HUES6 (cell line): ENCODE results near the gene WWOX.

ENCODE experiments used
- H3K27ac ChIP-seq: 2 replicates; pipeline ENCODE4 v1.7.0; 2013; ENCODE audit warnings: low read depth, mild to moderate bottlenecking, low read length, inconsistent platforms
- H3K27me3 ChIP-seq: 2 replicates; pipeline ENCODE4 v1.6.1; 2013; ENCODE audit warnings: low read length; ENCODE audit not compliant: control insufficient read depth, insufficient read depth
- H3K36me3 ChIP-seq: 2 replicates; pipeline ENCODE4 v1.6.1; 2013; ENCODE audit warnings: low read length; ENCODE audit not compliant: control insufficient read depth, insufficient read depth
- H3K4me1 ChIP-seq: 2 replicates; pipeline ENCODE4 v1.6.1; 2013; ENCODE audit warnings: low read length; ENCODE audit not compliant: control insufficient read depth, insufficient read depth
- H3K4me3 ChIP-seq: 2 replicates; pipeline ENCODE4 v1.5.1; 2013; ENCODE audit warnings: low read depth, low read length
- H3K9ac ChIP-seq: one replicate; pipeline ENCODE4 v1.6.1; 2013; ENCODE audit warnings: mild to moderate bottlenecking, low read length
- H3K9me3 ChIP-seq: 2 replicates; pipeline ENCODE4 v1.6.1; 2013; ENCODE audit warnings: low read depth, low read length; ENCODE audit not compliant: control insufficient read depth, insufficient read depth

Gene WWOX

DNA sequence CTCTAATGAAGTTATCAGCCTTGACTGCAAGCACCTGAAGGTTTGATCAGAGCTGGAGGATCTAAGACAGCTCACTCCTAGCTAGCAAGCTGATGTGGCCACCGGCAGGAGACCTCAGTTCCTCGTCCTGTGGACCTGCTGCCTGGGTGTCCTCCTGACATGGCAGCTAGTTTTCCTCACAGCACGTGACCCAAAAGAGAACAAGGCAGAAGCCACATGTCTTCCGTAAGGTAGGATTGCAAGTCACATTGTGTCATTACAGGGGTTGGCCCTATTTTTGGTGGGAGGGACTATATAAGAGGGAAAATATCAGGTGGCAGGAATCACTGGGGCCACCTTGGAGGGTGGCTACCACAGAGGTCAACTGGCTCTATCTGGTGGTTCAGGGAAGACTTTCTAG lies 18.1 kb upstream of the WWOX start:
- Histone ChIP-seq H3K36me3 (no peaks in the 10 kb centered on the region), H3K4me3 (no peak overlapping the region), H3K4me1 (no peaks in the 10 kb centered on the region), H3K9ac (no peak overlapping the region), H3K9me3 (no peaks in the 10 kb centered on the region), H3K27ac (no peak overlapping the region), H3K27me3 (peaks cover 86% of the 10 kb centered on the region)

DNA sequence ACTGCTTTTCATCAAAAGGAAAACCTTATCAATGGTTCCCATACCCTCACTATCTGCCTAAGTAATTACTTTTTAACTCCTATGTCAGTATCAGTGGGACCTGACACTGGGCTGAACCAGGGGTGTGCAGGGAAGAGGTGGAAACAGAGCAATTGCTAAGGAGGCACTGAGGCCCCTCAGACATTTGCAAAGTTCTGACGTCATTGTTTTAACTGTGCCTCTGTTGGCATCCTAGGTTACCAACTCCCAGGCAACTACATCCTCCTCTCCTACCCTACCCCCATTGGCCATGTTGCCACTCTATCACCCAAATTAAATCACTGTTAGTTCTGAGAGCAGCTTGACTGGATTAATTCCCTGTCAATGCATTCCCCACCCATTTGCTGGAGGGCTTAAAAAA lies 8.0 kb upstream of the WWOX start:
- Histone ChIP-seq H3K4me3 (no peak overlapping the region), H3K27ac (no peak overlapping the region), H3K9me3 (no peaks in the 10 kb centered on the region), H3K27me3 (peaks cover 19% of the 10 kb centered on the region), H3K36me3 (no peaks in the 10 kb centered on the region), H3K4me1 (no peaks in the 10 kb centered on the region), H3K9ac (no peak overlapping the region)

GRCh38 chr16:78092758-78093157 lies 6.7 kb upstream of the WWOX start:
- Histone ChIP-seq H3K4me1 (no peaks in the 10 kb centered on the region), H3K36me3 (no peaks in the 10 kb centered on the region), H3K9me3 (no peaks in the 10 kb centered on the region), H3K4me3 (no peak overlapping the region), H3K27ac (no peak overlapping the region), H3K9ac (no peak overlapping the region), H3K27me3 (peaks cover 25% of the 10 kb centered on the region)

GRCh38 chr16:78094166-78094565 lies 5.3 kb upstream of the WWOX start:
- Histone ChIP-seq H3K36me3 (no peaks in the 10 kb centered on the region), H3K4me3 (no peak overlapping the region), H3K9ac (no peak overlapping the region), H3K27ac (no peak overlapping the region), H3K4me1 (no peaks in the 10 kb centered on the region), H3K9me3 (no peaks in the 10 kb centered on the region), H3K27me3 (peaks cover 25% of the 10 kb centered on the region)

GRCh38 chr16:78094998-78095397 lies 4.5 kb upstream of the WWOX start:
- H3K27me3 ChIP-seq, result peaks cover 25% of the 10 kb centered on the region
- no peaks in the 10 kb centered on the region for H3K9me3 ChIP-seq
- H3K9ac ChIP-seq, result no peak overlapping the region
- H3K36me3 ChIP-seq, result no peaks in the 10 kb centered on the region
- no peaks in the 10 kb centered on the region for H3K4me1 ChIP-seq
- no peak overlapping the region for H3K4me3 ChIP-seq
- H3K27ac ChIP-seq, result no peak overlapping the region

DNA sequence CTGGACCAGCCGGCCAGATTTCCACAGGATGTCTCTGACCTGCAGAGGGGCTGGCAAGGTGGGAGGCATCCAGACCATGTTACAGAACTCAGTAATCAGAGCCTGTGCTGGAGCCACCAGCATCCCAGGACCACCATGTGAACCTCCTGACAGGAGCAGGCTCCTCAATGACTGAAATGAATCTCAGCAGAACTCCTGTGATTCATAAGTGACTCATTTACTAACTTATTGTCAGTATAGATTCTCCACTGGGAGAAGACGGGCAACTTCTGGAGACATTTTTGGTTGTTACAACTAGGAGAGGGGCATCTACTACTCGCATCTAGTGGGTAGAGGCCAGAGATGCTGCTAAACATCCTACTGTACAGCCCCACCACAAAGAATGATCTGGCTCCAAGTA lies 3.1 kb upstream of the WWOX start:
- no peak overlapping the region for H3K4me3 ChIP-seq

DNA sequence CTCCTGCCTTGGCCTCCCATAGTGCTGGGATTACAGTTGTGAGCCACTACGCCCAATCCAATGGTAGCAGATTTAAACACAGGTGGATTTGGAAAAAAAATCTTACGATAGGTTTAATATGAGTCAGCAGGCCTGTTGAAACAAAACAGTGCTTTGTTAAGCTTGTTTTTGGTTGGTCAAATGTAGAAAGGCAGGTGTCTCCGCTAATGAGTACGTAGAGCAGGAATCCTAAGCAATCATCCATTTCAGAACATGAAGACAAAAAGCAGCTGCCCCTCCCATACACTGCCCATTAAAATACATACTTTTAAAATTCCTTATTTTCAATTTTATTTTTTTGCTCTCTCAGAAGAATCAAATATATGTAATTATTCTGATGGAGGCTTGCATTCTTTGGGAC lies 1.9 kb upstream of the WWOX start:
- no peaks in the 10 kb centered on the region for H3K4me1 ChIP-seq
- peaks cover 18% of the 10 kb centered on the region for H3K27me3 ChIP-seq
- H3K9ac ChIP-seq, result no peak overlapping the region
- H3K36me3 ChIP-seq, result 0 out of 2 replicates have a peak, but pooled peaks cover 2% of the 10 kb centered on the region
- no peaks in the 10 kb centered on the region for H3K9me3 ChIP-seq
- H3K27ac ChIP-seq, result no peak overlapping the region
- H3K4me3 ChIP-seq, result no peak overlapping the region

More for the DNA sequence above, 3.1 kb upstream of the WWOX start:
- no peaks in the 10 kb centered on the region for H3K9me3 ChIP-seq
- H3K36me3 ChIP-seq, result no peaks in the 10 kb centered on the region
- no peak overlapping the region for H3K27ac ChIP-seq
- H3K4me1 ChIP-seq, result no peaks in the 10 kb centered on the region
- peaks cover 22% of the 10 kb centered on the region for H3K27me3 ChIP-seq
- H3K9ac ChIP-seq, result no peak overlapping the region

DNA sequence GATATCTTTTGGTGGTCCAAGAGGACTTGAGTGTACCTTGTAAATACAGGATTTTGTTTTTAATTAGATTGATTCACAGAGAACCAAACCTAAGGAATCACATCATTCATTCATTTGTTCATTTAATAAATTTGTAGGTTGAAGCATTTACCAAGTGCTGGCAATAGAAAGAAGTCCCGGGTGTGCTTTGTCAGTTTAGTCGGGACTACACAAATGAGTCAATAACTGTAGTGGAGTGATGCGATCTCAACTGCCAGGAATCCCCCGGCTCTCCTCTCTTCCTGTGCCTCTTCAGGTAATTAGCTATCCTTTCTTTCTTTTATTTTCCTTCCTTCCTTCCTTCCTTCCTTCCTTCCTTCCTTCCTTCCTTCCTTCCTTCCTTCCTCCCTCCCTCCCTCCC lies 1.4 kb upstream of the WWOX start:
- Histone ChIP-seq H3K4me3 (no peak overlapping the region), H3K27ac (no peak overlapping the region), H3K4me1 (no peaks in the 10 kb centered on the region), H3K9me3 (no peaks in the 10 kb centered on the region), H3K27me3 (peaks cover 15% of the 10 kb centered on the region; the same call in 1 of the 2 replicates), H3K9ac (no peak overlapping the region), H3K36me3 (0 out of 2 replicates have a peak, but pooled peaks cover 2% of the 10 kb centered on the region)

DNA sequence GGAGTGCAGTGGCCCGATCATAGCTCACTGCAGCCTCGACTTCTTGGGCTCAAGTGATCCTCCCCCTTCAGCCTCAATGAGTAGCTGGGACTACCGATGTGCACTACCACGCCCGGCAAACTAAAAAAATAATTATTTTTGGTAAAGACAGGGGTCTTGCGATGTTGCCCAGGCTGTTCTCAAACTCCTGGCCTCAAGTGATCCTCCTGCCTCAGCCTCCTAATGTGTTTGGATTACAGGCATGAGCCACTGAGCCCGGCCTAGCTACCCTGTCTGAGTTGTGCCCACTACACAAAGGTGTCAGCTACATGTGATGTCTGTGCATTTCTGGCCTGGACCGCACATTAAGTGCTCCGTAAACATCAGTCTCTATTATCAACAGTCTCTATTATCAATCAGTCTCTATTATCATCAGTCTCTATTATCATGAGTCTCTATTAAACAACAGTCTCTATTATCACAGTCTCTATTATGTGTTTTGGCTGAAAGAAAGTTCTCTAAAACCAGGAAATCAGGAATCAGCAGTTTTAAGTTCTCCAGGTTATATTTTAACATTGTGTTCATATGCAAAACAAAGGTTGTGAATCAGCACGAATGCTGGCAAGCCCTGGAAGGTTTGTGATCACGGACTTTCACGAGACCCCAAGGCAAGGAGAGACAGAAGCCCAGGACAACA lies 721 bp upstream of the WWOX start:
- Histone ChIP-seq H3K27ac (no peak overlapping the region), H3K9ac (no peak overlapping the region), H3K4me1 (no peaks in the 10 kb centered on the region), H3K36me3 (0 out of 2 replicates have a peak, but pooled peaks cover 2% of the 10 kb centered on the region), H3K4me3 (peak overlapping the region; percentile 91), H3K27me3 (peaks cover 11% of the 10 kb centered on the region; the same call in 1 of the 2 replicates), H3K9me3 (no peaks in the 10 kb centered on the region)

- H3K9me3 ChIP-seq, result no peaks in the 10 kb centered on the region
- H3K4me3 ChIP-seq, result peak overlapping the region; percentile 91
- H3K27ac ChIP-seq, result no peak overlapping the region
- peak overlapping the region; percentile 77 for H3K9ac ChIP-seq
- peaks cover 8% of the 10 kb centered on the region; the same call in 1 of the 2 replicates for H3K27me3 ChIP-seq
- no peaks in the 10 kb centered on the region for H3K4me1 ChIP-seq
- H3K36me3 ChIP-seq, result 0 out of 2 replicates have a peak, but pooled peaks cover 2% of the 10 kb centered on the region
Measured at GRCh38 chr16:78100112-78100467, 636 bp downstream of the WWOX start.

- Histone ChIP-seq H3K4me1 (no peaks in the 10 kb centered on the region), H3K27ac (no peak overlapping the region), H3K36me3 (0 out of 2 replicates have a peak, but pooled peaks cover 2% of the 10 kb centered on the region), H3K9ac (no peak overlapping the region), H3K27me3 (no peaks in the 10 kb centered on the region), H3K4me3 (no peak overlapping the region), H3K9me3 (no peaks in the 10 kb centered on the region)
Measured at GRCh38 chr16:78102122-78102660, 2.7 kb downstream of the WWOX start.
